ENCODE measurements around the gene GAS5. TPM values are rescaled to one million over a fixed set of nuclear protein-coding genes. Genes with fewer than 3 reads are reported as not detected.
"Not testable (repeated sequence)": the region's sequence is repeated elsewhere in the genome, so short reads cannot be mapped to it uniquely, and the experiment has no call there.

The GAS5 gene
- total RNA-seq, 2 experiments from 2014 or later: 865 to 867 TPM

DNA sequence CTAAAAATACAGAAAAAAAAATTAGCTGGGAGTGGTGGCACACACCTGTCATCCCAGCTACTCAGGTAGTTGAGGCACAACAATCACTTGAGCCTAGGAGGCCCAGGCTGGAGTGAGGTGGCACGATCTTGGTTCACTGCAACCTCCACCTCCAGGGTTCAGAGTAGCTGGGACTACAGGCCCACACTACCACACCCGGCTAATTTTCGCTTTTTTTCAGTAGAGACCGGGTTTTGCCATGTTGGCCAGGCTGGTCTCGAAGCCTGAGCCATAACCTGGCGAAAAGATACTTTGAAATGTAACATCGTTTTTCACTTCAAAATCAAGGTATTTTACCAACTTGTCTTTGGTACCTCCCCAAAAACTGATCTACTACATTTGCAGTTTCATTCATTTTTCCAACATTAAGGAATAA is 6.1 kb downstream of the GAS5 start:
- no peak overlapping the region for H3K4me3 Mint-ChIP-seq
- CTCF ChIA-PET: interaction anchor here (0.7 to 1.3 kb wide), 2 partner anchors 356 to 431 kb away, joined by 3 read pairs; no protein-coding TSS in a partner anchor
- H3K36me3 Mint-ChIP-seq (ENCODE audit: low read depth): peaks cover 69% of the 10 kb centered on the region
- no peaks in the 10 kb centered on the region for H3K27me3 Mint-ChIP-seq
- Histone ChIP-seq H3K4me3 (ENCODE audit: low read length) (no peak overlapping the region), H3K27me3 (ENCODE audit: control insufficient read depth in 1 of 2, insufficient read depth in 2 of 2, low read length in 2 of 2) (no peaks in the 10 kb centered on the region), H3K9me3 (ENCODE audit: control insufficient read depth in 1 of 2, insufficient read depth in 1 of 2, low read length in 2 of 2) (no peaks in the 10 kb centered on the region), H3K27ac (ENCODE audit: low read depth in 1 of 2, low read length in 2 of 2) (no peak overlapping the region), H3K36me3 (ENCODE audit: insufficient read depth, low read length) (peaks cover 79% of the 10 kb centered on the region), H3K4me1 (ENCODE audit: insufficient read depth, low read length) (peaks cover 21% of the 10 kb centered on the region)
- POLR2A ChIA-PET: no interaction called here
- TF ChIP-seq, protein P1, sequence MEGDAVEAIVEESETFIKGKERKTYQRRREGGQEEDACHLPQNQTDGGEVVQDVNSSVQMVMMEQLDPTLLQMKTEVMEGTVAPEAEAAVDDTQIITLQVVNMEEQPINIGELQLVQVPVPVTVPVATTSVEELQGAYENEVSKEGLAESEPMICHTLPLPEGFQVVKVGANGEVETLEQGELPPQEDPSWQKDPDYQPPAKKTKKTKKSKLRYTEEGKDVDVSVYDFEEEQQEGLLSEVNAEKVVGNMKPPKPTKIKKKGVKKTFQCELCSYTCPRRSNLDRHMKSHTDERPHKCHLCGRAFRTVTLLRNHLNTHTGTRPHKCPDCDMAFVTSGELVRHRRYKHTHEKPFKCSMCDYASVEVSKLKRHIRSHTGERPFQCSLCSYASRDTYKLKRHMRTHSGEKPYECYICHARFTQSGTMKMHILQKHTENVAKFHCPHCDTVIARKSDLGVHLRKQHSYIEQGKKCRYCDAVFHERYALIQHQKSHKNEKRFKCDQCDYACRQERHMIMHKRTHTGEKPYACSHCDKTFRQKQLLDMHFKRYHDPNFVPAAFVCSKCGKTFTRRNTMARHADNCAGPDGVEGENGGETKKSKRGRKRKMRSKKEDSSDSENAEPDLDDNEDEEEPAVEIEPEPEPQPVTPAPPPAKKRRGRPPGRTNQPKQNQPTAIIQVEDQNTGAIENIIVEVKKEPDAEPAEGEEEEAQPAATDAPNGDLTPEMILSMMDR (IDR thresholded peaks at IDR 0.05): no peak
- ATAC-seq (ENCODE audit: poor library complexity) (no peak), DNase-seq (no peak)
- no peak overlapping the region for H3K27ac Mint-ChIP-seq
- H3K4me1 Mint-ChIP-seq (ENCODE audit: low read depth): peaks cover 35% of the 10 kb centered on the region
- intact Hi-C loops (cut with DNase I, micrococcal nuclease): no loop called here
- no peaks in the 10 kb centered on the region for H3K9me3 Mint-ChIP-seq

DNA sequence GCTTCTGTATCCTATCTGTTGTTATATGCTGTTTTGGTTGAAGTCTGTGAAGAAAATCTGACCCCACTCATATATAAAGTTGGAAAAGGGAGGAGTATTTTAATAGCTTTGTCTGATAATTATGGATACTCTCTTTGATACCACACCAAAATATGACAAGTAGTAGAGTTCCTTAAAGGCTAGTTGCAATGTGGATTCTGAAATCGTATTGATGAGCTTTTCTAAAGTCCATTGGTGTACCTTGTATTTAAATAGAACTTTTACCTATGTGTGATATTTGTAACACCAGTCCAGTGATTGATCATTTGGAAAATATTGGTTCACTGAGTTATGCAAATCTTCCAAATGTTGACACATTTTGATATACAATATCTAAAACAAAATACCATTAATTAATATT is 7.7 kb downstream of the GAS5 start:
- Histone ChIP-seq H3K4me3 (ENCODE audit: low read length) (no peak overlapping the region), H3K9me3 (ENCODE audit: control insufficient read depth in 1 of 2, insufficient read depth in 1 of 2, low read length in 2 of 2) (no peaks in the 10 kb centered on the region), H3K36me3 (ENCODE audit: insufficient read depth, low read length) (peaks cover 73% of the 10 kb centered on the region), H3K27ac (ENCODE audit: low read depth in 1 of 2, low read length in 2 of 2) (no peak overlapping the region), H3K4me1 (ENCODE audit: insufficient read depth, low read length) (peaks cover 8% of the 10 kb centered on the region), H3K27me3 (ENCODE audit: control insufficient read depth in 1 of 2, insufficient read depth in 2 of 2, low read length in 2 of 2) (no peaks in the 10 kb centered on the region)
- Mint-ChIP-seq H3K4me1 (ENCODE audit: low read depth) (peaks cover 19% of the 10 kb centered on the region), H3K27ac (no peak overlapping the region), H3K27me3 (no peaks in the 10 kb centered on the region), H3K9me3 (no peaks in the 10 kb centered on the region), H3K4me3 (no peak overlapping the region), H3K36me3 (ENCODE audit: low read depth) (peaks cover 69% of the 10 kb centered on the region)
- CTCF ChIA-PET: no interaction called here
- ATAC-seq (ENCODE audit: poor library complexity) (no peak), DNase-seq (no peak)
- TF ChIP-seq, protein P1 (IDR thresholded peaks at IDR 0.05): no peak
- intact Hi-C loops (cut with DNase I, micrococcal nuclease): no loop called here
- POLR2A ChIA-PET: interaction anchor here (1.3 to 2.0 kb wide), 3 partner anchors 9 to 10 kb away, joined by 3 to 9 read pairs (median 3); partner anchors contain the start of gene ZBTB37

GRCh38 chr1:173859547-173859946 is 8.2 kb downstream of the GAS5 start:
- H3K9me3 Mint-ChIP-seq; intact Hi-C loops (cut with DNase I, micrococcal nuclease); H3K27ac Mint-ChIP-seq; H3K4me3 ChIP-seq (ENCODE audit: low read length); H3K27me3 Mint-ChIP-seq; ATAC-seq (ENCODE audit: poor library complexity); H3K27ac ChIP-seq (ENCODE audit: low read depth in 1 of 2, low read length in 2 of 2); H3K4me1 ChIP-seq (ENCODE audit: insufficient read depth, low read length); CTCF ChIA-PET; H3K4me3 Mint-ChIP-seq; H3K27me3 ChIP-seq (ENCODE audit: control insufficient read depth in 1 of 2, insufficient read depth in 2 of 2, low read length in 2 of 2); H3K9me3 ChIP-seq (ENCODE audit: control insufficient read depth in 1 of 2, insufficient read depth in 1 of 2, low read length in 2 of 2); DNase-seq: not testable (repeated sequence)
- POLR2A ChIA-PET: interaction anchor here (1.3 to 2.0 kb wide), 2 partner anchors 8 to 9 kb away, joined by 3 to 9 read pairs; partner anchors contain the start of gene ZBTB37
- H3K4me1 Mint-ChIP-seq (ENCODE audit: low read depth): peaks cover 14% of the 10 kb centered on the region
- H3K36me3 ChIP-seq (ENCODE audit: insufficient read depth, low read length): peaks cover 71% of the 10 kb centered on the region
- H3K36me3 Mint-ChIP-seq (ENCODE audit: low read depth): peaks cover 69% of the 10 kb centered on the region

DNA sequence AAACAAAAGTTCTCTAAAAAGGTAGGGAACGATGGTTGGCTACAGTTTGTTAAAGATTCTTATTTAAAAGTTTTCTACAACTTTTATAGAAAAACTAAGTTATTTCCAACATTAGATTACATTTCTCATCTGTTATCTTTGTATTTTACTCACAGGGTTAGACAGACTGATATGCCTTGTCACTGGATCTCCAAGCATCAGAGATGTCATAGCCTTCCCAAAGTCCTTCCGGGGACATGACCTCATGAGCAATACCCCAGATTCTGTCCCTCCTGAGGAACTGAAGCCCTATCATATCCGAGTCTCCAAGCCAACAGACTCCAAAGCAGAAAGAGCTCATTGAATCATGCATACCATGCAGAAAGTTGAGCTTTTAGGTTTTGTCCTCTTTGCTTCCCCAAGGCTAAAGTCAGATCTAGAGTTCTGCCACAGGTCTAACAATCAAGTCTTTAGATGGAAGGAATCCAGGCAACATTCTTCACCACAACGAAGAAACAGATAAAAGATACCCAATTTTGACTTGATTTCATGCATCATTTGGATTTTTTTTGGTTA is 10.3 kb downstream of the GAS5 start:
- TF ChIP-seq, protein P1 (IDR thresholded peaks at IDR 0.05): no peak
- intact Hi-C loops (cut with DNase I, micrococcal nuclease): no loop called here
- Mint-ChIP-seq H3K9me3 (no peaks in the 10 kb centered on the region), H3K27ac (peak overlapping the region; percentile 24), H3K4me1 (ENCODE audit: low read depth) (no peaks in the 10 kb centered on the region), H3K4me3 (no peak overlapping the region), H3K27me3 (no peaks in the 10 kb centered on the region), H3K36me3 (ENCODE audit: low read depth) (peaks cover 67% of the 10 kb centered on the region)
- CTCF ChIA-PET: no interaction called here
- no peak overlapping the region for H3K4me3 ChIP-seq (ENCODE audit: low read length)
- ATAC-seq (ENCODE audit: poor library complexity) (no peak), DNase-seq (no peak)
- POLR2A ChIA-PET: interaction anchor here (1.6 kb wide), 1 partner anchor 11 kb away, joined by 3 read pairs; the partner anchor contains the start of genes GAS5 and ZBTB37
- peaks cover 66% of the 10 kb centered on the region for H3K36me3 ChIP-seq (ENCODE audit: insufficient read depth, low read length)
- no peak overlapping the region for H3K27ac ChIP-seq (ENCODE audit: low read depth in 1 of 2, low read length in 2 of 2)
- H3K9me3 ChIP-seq (ENCODE audit: control insufficient read depth in 1 of 2, insufficient read depth in 1 of 2, low read length in 2 of 2): no peaks in the 10 kb centered on the region
- H3K27me3 ChIP-seq (ENCODE audit: control insufficient read depth in 1 of 2, insufficient read depth in 2 of 2, low read length in 2 of 2): no peaks in the 10 kb centered on the region
- H3K4me1 ChIP-seq (ENCODE audit: insufficient read depth, low read length): peaks cover under 1% of the 10 kb centered on the region

All from CD4-positive, alpha-beta T cell (primary cell).